ENCODE measurements around the gene DLST.

DNA sequence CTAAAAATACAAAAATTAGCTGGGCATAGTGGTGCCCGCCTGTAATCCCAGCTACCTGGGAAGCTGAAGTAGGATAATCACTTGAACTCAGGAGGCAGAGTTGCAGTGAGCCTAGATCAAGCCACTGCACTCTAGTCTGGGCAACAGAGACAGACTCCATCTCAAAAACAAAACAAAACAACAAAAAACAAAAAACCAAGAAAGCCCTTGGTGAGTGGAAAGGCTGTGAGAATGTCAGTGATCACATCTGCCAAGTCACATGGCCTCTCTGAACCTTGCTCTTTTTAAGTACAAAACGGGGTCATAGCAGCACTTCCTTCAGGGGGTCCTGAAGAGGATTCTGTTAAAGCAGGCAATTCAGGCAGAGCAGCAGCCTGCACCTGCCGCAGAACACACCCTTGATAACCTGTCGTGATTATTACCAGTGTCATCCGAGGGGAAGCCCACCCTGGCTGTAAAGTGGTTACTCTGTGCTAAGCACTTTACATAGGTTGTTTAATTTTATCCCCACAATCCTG is 31.7 kb downstream of the DLST start:
- TF ChIP-seq, protein P1, sequence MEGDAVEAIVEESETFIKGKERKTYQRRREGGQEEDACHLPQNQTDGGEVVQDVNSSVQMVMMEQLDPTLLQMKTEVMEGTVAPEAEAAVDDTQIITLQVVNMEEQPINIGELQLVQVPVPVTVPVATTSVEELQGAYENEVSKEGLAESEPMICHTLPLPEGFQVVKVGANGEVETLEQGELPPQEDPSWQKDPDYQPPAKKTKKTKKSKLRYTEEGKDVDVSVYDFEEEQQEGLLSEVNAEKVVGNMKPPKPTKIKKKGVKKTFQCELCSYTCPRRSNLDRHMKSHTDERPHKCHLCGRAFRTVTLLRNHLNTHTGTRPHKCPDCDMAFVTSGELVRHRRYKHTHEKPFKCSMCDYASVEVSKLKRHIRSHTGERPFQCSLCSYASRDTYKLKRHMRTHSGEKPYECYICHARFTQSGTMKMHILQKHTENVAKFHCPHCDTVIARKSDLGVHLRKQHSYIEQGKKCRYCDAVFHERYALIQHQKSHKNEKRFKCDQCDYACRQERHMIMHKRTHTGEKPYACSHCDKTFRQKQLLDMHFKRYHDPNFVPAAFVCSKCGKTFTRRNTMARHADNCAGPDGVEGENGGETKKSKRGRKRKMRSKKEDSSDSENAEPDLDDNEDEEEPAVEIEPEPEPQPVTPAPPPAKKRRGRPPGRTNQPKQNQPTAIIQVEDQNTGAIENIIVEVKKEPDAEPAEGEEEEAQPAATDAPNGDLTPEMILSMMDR (IDR thresholded peaks at IDR 0.05), result no peak
- TF ChIP-seq EP300 (IDR thresholded peaks at IDR 0.05) (no peak), POLR2AphosphoS5 (IDR thresholded peaks at IDR 0.05) (no peak)

Data from sigmoid colon (tissue), 4 donors.